HL-60 (cell line): ENCODE measurements around the gene CAMKMT.

Source experiments
- GABPA ChIP-seq: IDR thresholded peaks from 2 replicates; pipeline ENCODE4 v1.6.1; 2012; ENCODE audit warnings: low read depth
- POLR2AphosphoS5 ChIP-seq: IDR thresholded peaks from 2 replicates; pipeline ENCODE4 v1.6.1; 2012; ENCODE audit warnings: low read depth
- SPI1 ChIP-seq: IDR thresholded peaks from 2 replicates; pipeline ENCODE4 v1.6.1; 2012; ENCODE audit warnings: low read depth, mild to moderate bottlenecking, borderline replicate concordance
- TF ChIP-seq, protein P1 (sequence below): IDR thresholded peaks from one replicate; pipeline ENCODE4 v1.5.1; 2011; ENCODE audit warnings: low read length, control low read depth, inconsistent platforms; ENCODE audit not compliant: insufficient read depth
- TF ChIP-seq, protein P2 (sequence below): IDR thresholded peaks from 2 replicates; pipeline ENCODE4 v1.6.1; 2012; ENCODE audit warnings: low read depth; ENCODE audit not compliant: insufficient replicate concordance

DNA sequence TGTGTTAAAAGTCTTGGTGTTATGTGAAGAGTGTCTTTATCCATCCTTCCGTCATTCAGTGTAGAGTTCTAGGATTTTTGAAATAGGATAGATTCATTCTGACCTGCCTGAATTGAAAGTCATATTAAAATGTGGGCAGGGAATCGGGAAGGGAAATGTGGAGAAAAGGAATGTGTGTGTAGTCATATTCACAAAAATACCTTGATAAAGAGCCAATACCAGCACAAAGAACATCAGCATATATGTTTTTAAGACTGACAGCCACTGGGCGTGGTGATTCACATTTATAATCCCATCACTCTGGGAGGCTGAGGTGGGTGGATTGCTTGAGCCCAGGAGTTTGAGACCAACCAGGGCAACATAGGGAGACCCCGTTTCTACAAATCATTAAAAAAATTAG, 188.1 kb downstream of the CAMKMT start:
- TF ChIP-seq, protein P1, sequence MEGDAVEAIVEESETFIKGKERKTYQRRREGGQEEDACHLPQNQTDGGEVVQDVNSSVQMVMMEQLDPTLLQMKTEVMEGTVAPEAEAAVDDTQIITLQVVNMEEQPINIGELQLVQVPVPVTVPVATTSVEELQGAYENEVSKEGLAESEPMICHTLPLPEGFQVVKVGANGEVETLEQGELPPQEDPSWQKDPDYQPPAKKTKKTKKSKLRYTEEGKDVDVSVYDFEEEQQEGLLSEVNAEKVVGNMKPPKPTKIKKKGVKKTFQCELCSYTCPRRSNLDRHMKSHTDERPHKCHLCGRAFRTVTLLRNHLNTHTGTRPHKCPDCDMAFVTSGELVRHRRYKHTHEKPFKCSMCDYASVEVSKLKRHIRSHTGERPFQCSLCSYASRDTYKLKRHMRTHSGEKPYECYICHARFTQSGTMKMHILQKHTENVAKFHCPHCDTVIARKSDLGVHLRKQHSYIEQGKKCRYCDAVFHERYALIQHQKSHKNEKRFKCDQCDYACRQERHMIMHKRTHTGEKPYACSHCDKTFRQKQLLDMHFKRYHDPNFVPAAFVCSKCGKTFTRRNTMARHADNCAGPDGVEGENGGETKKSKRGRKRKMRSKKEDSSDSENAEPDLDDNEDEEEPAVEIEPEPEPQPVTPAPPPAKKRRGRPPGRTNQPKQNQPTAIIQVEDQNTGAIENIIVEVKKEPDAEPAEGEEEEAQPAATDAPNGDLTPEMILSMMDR: no peak
- TF ChIP-seq GABPA: no peak
- TF ChIP-seq POLR2AphosphoS5: no peak
- TF ChIP-seq, protein P2, sequence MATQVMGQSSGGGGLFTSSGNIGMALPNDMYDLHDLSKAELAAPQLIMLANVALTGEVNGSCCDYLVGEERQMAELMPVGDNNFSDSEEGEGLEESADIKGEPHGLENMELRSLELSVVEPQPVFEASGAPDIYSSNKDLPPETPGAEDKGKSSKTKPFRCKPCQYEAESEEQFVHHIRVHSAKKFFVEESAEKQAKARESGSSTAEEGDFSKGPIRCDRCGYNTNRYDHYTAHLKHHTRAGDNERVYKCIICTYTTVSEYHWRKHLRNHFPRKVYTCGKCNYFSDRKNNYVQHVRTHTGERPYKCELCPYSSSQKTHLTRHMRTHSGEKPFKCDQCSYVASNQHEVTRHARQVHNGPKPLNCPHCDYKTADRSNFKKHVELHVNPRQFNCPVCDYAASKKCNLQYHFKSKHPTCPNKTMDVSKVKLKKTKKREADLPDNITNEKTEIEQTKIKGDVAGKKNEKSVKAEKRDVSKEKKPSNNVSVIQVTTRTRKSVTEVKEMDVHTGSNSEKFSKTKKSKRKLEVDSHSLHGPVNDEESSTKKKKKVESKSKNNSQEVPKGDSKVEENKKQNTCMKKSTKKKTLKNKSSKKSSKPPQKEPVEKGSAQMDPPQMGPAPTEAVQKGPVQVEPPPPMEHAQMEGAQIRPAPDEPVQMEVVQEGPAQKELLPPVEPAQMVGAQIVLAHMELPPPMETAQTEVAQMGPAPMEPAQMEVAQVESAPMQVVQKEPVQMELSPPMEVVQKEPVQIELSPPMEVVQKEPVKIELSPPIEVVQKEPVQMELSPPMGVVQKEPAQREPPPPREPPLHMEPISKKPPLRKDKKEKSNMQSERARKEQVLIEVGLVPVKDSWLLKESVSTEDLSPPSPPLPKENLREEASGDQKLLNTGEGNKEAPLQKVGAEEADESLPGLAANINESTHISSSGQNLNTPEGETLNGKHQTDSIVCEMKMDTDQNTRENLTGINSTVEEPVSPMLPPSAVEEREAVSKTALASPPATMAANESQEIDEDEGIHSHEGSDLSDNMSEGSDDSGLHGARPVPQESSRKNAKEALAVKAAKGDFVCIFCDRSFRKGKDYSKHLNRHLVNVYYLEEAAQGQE: no peak
- TF ChIP-seq SPI1: no peak
